ENCODE results near the gene TBC1D8.

Gene TBC1D8

GRCh38 chr2:100959225-100959880, 191.8 kb downstream of the TBC1D8 start:
- DNase-seq (ENCODE audit: low read depth in 2 of 2, low spot score in 1 of 2), result no peak

GRCh38 chr2:100957996-100958653, 193.1 kb downstream of the TBC1D8 start:
- DNase-seq (ENCODE audit: low read depth in 2 of 2, low spot score in 1 of 2), result no peak

All from stimulated activated CD8-positive, alpha-beta memory T cell treated with anti-CD3 and anti-CD28 coated beads, Interleukin-4, amount 100 ng/mL, for 4 hours (primary cell).